GM18505 (cell line): Measurements from ENCODE around the gene RNF19B.

Experiments
- ATAC-seq: cut with Tn5 transposase; IDR thresholded peaks from one replicate; pipeline ENCODE4 v1.9.1; 2021; ENCODE audit not compliant: unreplicated experiment
- POLR2A ChIP-seq: IDR thresholded peaks from 4 replicates; pipeline ENCODE4 v1.6.1; 2011; ENCODE audit warnings: borderline replicate concordance; ENCODE audit not compliant: insufficient read depth, insufficient read length; ENCODE audit errors: extremely low read depth

The RNF19B gene

GRCh38 chr1:32948905-32949304 lies 15.7 kb downstream of the RNF19B start:
- no peak for ATAC-seq
- TF ChIP-seq POLR2A = no peak

GRCh38 chr1:32948390-32948722 lies 16.3 kb downstream of the RNF19B start:
- no peak for ATAC-seq
- TF ChIP-seq POLR2A = no peak

- TF ChIP-seq POLR2A = no peak
- no peak for ATAC-seq
These were observed 16.8 kb downstream of the RNF19B start for GRCh38 chr1:32947669-32948389.

- no peak for ATAC-seq
- TF ChIP-seq POLR2A = no peak
These were observed 18.2 kb downstream of the RNF19B start for GRCh38 chr1:32946413-32946812.

GRCh38 chr1:32944180-32944579 lies 20.4 kb downstream of the RNF19B start:
- TF ChIP-seq POLR2A = no peak
- ATAC-seq = no peak

GRCh38 chr1:32939655-32940371 lies 24.8 kb downstream of the RNF19B start:
- TF ChIP-seq POLR2A = no peak
- ATAC-seq = no peak

GRCh38 chr1:32937061-32937460 lies 27.5 kb downstream of the RNF19B start:
- no peak for TF ChIP-seq POLR2A
- ATAC-seq = no peak

- no peak for ATAC-seq
- no peak for TF ChIP-seq POLR2A
These were observed 30.1 kb downstream of the RNF19B start for GRCh38 chr1:32934535-32934934.

- TF ChIP-seq POLR2A = no peak
- ATAC-seq = no peak
These were observed 30.8 kb downstream of the RNF19B start for GRCh38 chr1:32933742-32934322.

GRCh38 chr1:32931760-32932159 lies 32.8 kb downstream of the RNF19B start:
- no peak for ATAC-seq
- no peak for TF ChIP-seq POLR2A

GRCh38 chr1:32929366-32929765 lies 35.2 kb downstream of the RNF19B start:
- no peak for TF ChIP-seq POLR2A
- no peak for ATAC-seq

- no peak for ATAC-seq
- no peak for TF ChIP-seq POLR2A
These were observed 35.9 kb downstream of the RNF19B start for GRCh38 chr1:32928715-32929114.

- no peak for TF ChIP-seq POLR2A
- ATAC-seq = no peak
These were observed 36.3 kb downstream of the RNF19B start for GRCh38 chr1:32928285-32928684.

GRCh38 chr1:32927441-32927840 lies 37.2 kb downstream of the RNF19B start:
- no peak for TF ChIP-seq POLR2A
- ATAC-seq = no peak
